CD14-positive monocyte (primary cell): ENCODE results near the gene MPDU1. TPM values are rescaled to one million over a fixed set of nuclear protein-coding genes. Genes with fewer than 3 reads are reported as not detected.
A peak's percentile ranks its signal among the peaks of the same experiment; 100 is the strongest.

Experiments used
- DNase-seq, 3 donors: peaks; one replicate each; pipeline ENCODE4 v3.0.0-alpha.2; 2011 to 2022
- H2AFZ ChIP-seq: 2 replicates; pipeline ENCODE4 v1.6.0; 2012; ENCODE audit warnings: mild to moderate bottlenecking, low read depth, low read length, inconsistent platforms; ENCODE audit not compliant: insufficient read depth, poor library complexity, severe bottlenecking
- H3K27ac ChIP-seq, 2 donors: 1 replicate in 1 of 2; 2 replicates in 1 of 2; pipeline ENCODE4 v1.5.1; 2012 to 2013; ENCODE audit warnings: low read length in 2 of 2, control low read depth in 1 of 2, inconsistent platforms in 1 of 2, low read depth in 1 of 2, mild to moderate bottlenecking in 1 of 2
- H3K27me3 ChIP-seq, 2 donors: one replicate each; pipeline versions ENCODE4 v1.6.0 to v1.6.1; 2011 to 2013; ENCODE audit warnings: low read length in 2 of 2; ENCODE audit not compliant: control insufficient read depth in 2 of 2, insufficient read depth in 2 of 2
- H3K36me3 ChIP-seq, 2 donors: replicated peaks in 1 of 2; 1 replicate in 1 of 2; 2 replicates in 1 of 2; pipeline versions ENCODE4 v1.5.1 to v1.6.1; 2012 to 2013; ENCODE audit warnings: low read length in 2 of 2, control low read depth in 1 of 2, inconsistent platforms in 1 of 2, mild to moderate bottlenecking in 1 of 2; ENCODE audit not compliant: insufficient read depth in 2 of 2, control insufficient read depth in 1 of 2
- H3K4me1 ChIP-seq, 2 donors: 1 replicate in 1 of 2; 2 replicates in 1 of 2; pipeline versions ENCODE4 v1.5.1 to v1.6.1; 2012 to 2013; ENCODE audit warnings: low read length in 2 of 2, control low read depth in 1 of 2, inconsistent platforms in 1 of 2, mild to moderate bottlenecking in 1 of 2, moderate library complexity in 1 of 2; ENCODE audit not compliant: insufficient read depth in 2 of 2, control insufficient read depth in 1 of 2
- H3K4me2 ChIP-seq: replicated peaks from 2 replicates; pipeline ENCODE3; 2012; ENCODE audit warnings: low read length, moderate library complexity, mild to moderate bottlenecking; ENCODE audit not compliant: poor library complexity, severe bottlenecking; ENCODE audit errors: extremely low read depth
- H3K4me3 ChIP-seq, 3 experiments: fragments of 200-600 bp in 1 of 3; sonication (generic) in 1 of 3; replicated peaks in 1 of 3; 1 replicate in 2 of 3; 2 replicates in 1 of 3; pipeline ENCODE4 v1.5.1; 2011 to 2013; ENCODE audit warnings: low read length in 3 of 3, mild to moderate bottlenecking in 3 of 3, control low read depth in 2 of 3, low read depth in 2 of 3, inconsistent platforms in 1 of 3, moderate library complexity in 1 of 3
- H3K79me2 ChIP-seq: 2 replicates; pipeline ENCODE4 v1.6.0; 2012; ENCODE audit warnings: mild to moderate bottlenecking, control low read depth, inconsistent platforms, low read length, moderate library complexity; ENCODE audit not compliant: insufficient read depth
- H3K9ac ChIP-seq: 2 replicates; pipeline ENCODE4 v1.6.0; 2017; ENCODE audit warnings: low read length, mild to moderate bottlenecking; ENCODE audit not compliant: insufficient read depth, poor library complexity, severe bottlenecking
- H3K9me3 ChIP-seq, 2 donors: replicated peaks in 1 of 2; 1 replicate in 1 of 2; 2 replicates in 1 of 2; pipeline versions ENCODE4 v1.5.1 to v1.6.1; 2012 to 2013; ENCODE audit warnings: low read length in 2 of 2, control low read depth in 1 of 2; ENCODE audit not compliant: control insufficient read depth in 1 of 2, insufficient read depth in 1 of 2
- H4K20me1 ChIP-seq: 2 replicates; pipeline ENCODE4 v1.6.0; 2012; ENCODE audit warnings: mild to moderate bottlenecking, low read length, control low read depth, moderate library complexity; ENCODE audit not compliant: insufficient read depth
- H3K27ac Mint-ChIP-seq, 7 donors: one replicate each; pipeline ENCODE4 v1.8.0; 2020; ENCODE audit warnings: mild to moderate bottlenecking in 7 of 7, mixed read lengths in 7 of 7, moderate library complexity in 6 of 7, inconsistent platforms in 2 of 7
- H3K27me3 Mint-ChIP-seq, 3 donors: one replicate each; pipeline ENCODE4 v1.8.0; 2021 to 2022; ENCODE audit warnings: low read depth in 3 of 3, mild to moderate bottlenecking in 3 of 3, mixed read lengths in 3 of 3, moderate library complexity in 3 of 3, inconsistent platforms in 1 of 3
- H3K36me3 Mint-ChIP-seq, 2 donors: one replicate each; pipeline ENCODE4 v1.8.0; 2020; ENCODE audit warnings: mixed read lengths in 2 of 2, inconsistent platforms in 1 of 2, mild to moderate bottlenecking in 1 of 2
- H3K4me1 Mint-ChIP-seq: one replicate; pipeline ENCODE4 v1.8.0; 2020; ENCODE audit warnings: mild to moderate bottlenecking, mixed read lengths
- H3K4me3 Mint-ChIP-seq, 2 donors: one replicate each; pipeline ENCODE4 v1.8.0; 2020; ENCODE audit warnings: mild to moderate bottlenecking in 2 of 2, mixed read lengths in 2 of 2, moderate library complexity in 1 of 2
- H3K9me3 Mint-ChIP-seq, 7 donors: one replicate each; pipeline ENCODE4 v1.8.0; 2020 to 2022; ENCODE audit warnings: mixed read lengths in 7 of 7, mild to moderate bottlenecking in 6 of 7, moderate library complexity in 6 of 7, inconsistent platforms in 2 of 7
- WGBS: methylation state at CpG from one replicate; pipeline ENCODE4 v1.1.5; 2013; ENCODE audit warnings: missing lambda C conversion rate; ENCODE audit not compliant: insufficient coverage; 5-methylcytosine and 5-hydroxymethylcytosine counted together
- intact Hi-C, 2 donors: fragments of 100-400 bp; cut with micrococcal nuclease; formaldehyde crosslinking; loops; one replicate each; pipeline versions ENCODE4 v1.15.0 to v1.15.1; 2023
- polyA plus RNA-seq, 3 donors: library from polyadenylated mRNA; depleted of rRNA in 1 of 3; unstranded in 2 of 3; stranded (reverse) in 1 of 3; fragments of 300-500 nt in 2 of 3; fragments of >200 nt in 1 of 3; fragmentation: Illumina TruSeq in 2 of 3; gene quantifications; 1 replicate in 2 of 3; 2 replicates in 1 of 3; pipeline ENCODE4 v1.2.3, GENCODE V29; 2012 to 2021
- TF ChIP-seq, protein P1 (sequence below): fragments of 200-600 bp; IDR thresholded peaks from one replicate; pipeline ENCODE4 v1.8.0; 2022; ENCODE audit warnings: antibody characterized with exemption, mild to moderate bottlenecking

The MPDU1 gene
- polyA plus RNA-seq, 3 donors: 100 to 107 (median 103) TPM

DNA sequence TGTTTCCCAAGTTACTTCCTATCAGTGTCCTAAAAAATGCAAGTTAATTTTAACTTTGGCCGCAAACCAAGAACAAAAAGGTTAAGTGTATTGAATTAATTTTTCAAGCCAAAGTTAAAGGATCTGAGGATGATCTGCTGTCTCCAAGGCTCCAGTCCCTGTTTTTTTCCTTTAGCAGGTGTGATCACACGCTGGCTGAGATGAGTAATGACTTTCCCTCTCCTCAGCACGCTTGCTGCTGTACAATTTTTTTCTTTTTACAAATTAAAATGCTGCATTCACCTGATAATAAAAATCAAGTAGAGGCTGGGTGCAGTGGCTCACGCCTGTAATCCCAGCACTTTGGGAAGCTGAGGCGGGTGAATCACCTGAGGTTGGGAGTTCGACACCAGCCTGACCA lies 38.7 kb upstream of the MPDU1 start:
- 100% methylated on average over 2 of the region's 6 CpGs for WGBS
- peaks cover 18% of the 10 kb centered on the region for H3K4me1 Mint-ChIP-seq
- no peak overlapping the region for H3K27ac ChIP-seq
- TF ChIP-seq, protein P1, sequence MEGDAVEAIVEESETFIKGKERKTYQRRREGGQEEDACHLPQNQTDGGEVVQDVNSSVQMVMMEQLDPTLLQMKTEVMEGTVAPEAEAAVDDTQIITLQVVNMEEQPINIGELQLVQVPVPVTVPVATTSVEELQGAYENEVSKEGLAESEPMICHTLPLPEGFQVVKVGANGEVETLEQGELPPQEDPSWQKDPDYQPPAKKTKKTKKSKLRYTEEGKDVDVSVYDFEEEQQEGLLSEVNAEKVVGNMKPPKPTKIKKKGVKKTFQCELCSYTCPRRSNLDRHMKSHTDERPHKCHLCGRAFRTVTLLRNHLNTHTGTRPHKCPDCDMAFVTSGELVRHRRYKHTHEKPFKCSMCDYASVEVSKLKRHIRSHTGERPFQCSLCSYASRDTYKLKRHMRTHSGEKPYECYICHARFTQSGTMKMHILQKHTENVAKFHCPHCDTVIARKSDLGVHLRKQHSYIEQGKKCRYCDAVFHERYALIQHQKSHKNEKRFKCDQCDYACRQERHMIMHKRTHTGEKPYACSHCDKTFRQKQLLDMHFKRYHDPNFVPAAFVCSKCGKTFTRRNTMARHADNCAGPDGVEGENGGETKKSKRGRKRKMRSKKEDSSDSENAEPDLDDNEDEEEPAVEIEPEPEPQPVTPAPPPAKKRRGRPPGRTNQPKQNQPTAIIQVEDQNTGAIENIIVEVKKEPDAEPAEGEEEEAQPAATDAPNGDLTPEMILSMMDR: no peak
- no peak overlapping the region for H3K4me3 Mint-ChIP-seq
- H3K27ac Mint-ChIP-seq: no peak overlapping the region
- no peak overlapping the region for H3K9ac ChIP-seq
- H3K79me2 ChIP-seq: peaks cover 15% of the 10 kb centered on the region
- no peaks in the 10 kb centered on the region for H3K9me3 Mint-ChIP-seq
- no peak overlapping the region for H3K4me2 ChIP-seq
- H3K36me3 ChIP-seq: no peaks in the 10 kb centered on the region
- no peaks in the 10 kb centered on the region for H3K27me3 ChIP-seq
- intact Hi-C loops: no loop called here
- no peaks in the 10 kb centered on the region for H3K9me3 ChIP-seq
- peaks cover 5 to 13% (median 11%) of the 10 kb centered on the region in 3 donors for H3K27me3 Mint-ChIP-seq
- no peaks in the 10 kb centered on the region for H4K20me1 ChIP-seq
- no peak overlapping the region for H3K4me3 ChIP-seq
- no peak overlapping the region for H2AFZ ChIP-seq
- no peak for DNase-seq
- peaks cover 14 to 16% of the 10 kb centered on the region in 2 donors for H3K4me1 ChIP-seq
- H3K36me3 Mint-ChIP-seq: peaks cover 0 to under 1% of the 10 kb centered on the region in 2 donors

DNA sequence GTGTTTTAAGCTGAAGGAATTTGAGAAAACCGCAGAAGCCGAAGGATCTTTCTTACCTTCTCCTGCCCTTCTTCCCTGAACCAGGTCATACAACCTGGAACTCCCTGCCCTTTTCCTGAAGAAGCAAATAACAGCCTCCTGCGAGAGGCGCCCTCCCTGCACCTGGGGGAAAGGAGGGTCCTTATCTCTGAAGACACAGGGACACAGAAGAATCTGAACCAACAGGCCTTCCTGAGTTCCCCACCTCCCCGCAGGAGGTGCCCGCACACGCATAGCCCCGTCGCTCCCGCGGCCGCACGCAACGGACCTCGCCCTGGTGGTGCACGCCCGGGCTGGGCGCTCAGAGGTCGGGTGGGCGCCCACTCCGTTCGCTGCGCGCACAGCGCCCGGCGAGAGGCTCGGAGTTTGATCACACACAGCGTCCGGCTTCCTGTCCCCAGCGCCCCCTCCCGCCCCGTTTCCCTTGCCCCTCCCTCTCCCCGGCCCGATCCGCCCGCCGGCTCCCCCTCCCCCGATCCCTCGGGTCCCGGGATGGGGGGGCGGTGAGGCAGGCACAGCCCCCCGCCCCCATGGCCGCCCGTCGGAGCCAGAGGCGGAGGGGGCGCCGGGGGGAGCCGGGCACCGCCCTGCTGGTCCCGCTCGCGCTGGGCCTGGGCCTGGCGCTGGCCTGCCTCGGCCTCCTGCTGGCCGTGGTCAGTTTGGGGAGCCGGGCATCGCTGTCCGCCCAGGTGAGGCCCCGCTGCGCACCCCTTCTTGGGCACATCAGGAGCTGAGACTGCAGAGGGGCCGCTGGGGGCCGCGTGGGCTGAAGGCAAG lies 34.9 kb upstream of the MPDU1 start, which contains the start of gene TNFSF12:
TNFSF12 (plus strand) TSS at position 474 of the 816 bp plus-strand sequence; CDS start at position 570, 96 bp downstream.
- H3K4me3 ChIP-seq: peak within 1 kb of the TSS; percentile 63 to 93 (median 79)
- no peaks in the 10 kb centered on the region for H3K36me3 ChIP-seq
- peak in 2 of 3 donors; percentile 37 to 42 for DNase-seq
- H3K79me2 ChIP-seq: peaks cover 35% of the 10 kb centered on the region
- peaks cover 2 to 9% (median 7%) of the 10 kb centered on the region in 3 donors for H3K27me3 Mint-ChIP-seq
- no peaks in the 10 kb centered on the region for H4K20me1 ChIP-seq
- peak within 1 kb of the TSS; percentile 64 to 85 (median 75) for H3K27ac Mint-ChIP-seq
- H3K4me2 ChIP-seq: peak within 1 kb of the TSS; percentile 96
- H3K9me3 ChIP-seq: no peaks in the 10 kb centered on the region
- H3K4me1 ChIP-seq: peaks cover 52 to 55% of the 10 kb centered on the region in 2 donors
- WGBS: 2% methylated on average over 58 of the region's 65 CpGs
- intact Hi-C loops: no loop called here
- no peaks in the 10 kb centered on the region for H3K9me3 Mint-ChIP-seq
- H2AFZ ChIP-seq: peak within 1 kb of the TSS; percentile 80
- peak within 1 kb of the TSS; percentile 87 for H3K9ac ChIP-seq
- H3K4me3 Mint-ChIP-seq: peak within 1 kb of the TSS; percentile 81 to 94
- peak within 1 kb of the TSS in 1 of 2 donors; percentile 71 for H3K27ac ChIP-seq
- no peaks in the 10 kb centered on the region for H3K27me3 ChIP-seq
- peaks cover 18 to 22% of the 10 kb centered on the region in 2 donors for H3K36me3 Mint-ChIP-seq
- TF ChIP-seq, protein P1: peak; percentile 8
- H3K4me1 Mint-ChIP-seq: peaks cover 57% of the 10 kb centered on the region
